Motor neuron (in vitro differentiated cells): Measurements from ENCODE around the gene LRRC59. TPM values are rescaled to one million over a fixed set of nuclear protein-coding genes. Genes with fewer than 3 reads are reported as not detected.

Experiments used
- ATAC-seq, 8 experiments: fragments of 200-7000 bp; cut with Tn5 transposase; replicated peaks in 6 of 8; 2 replicates each; pipeline ENCODE4 v1.8.0; 2021; ENCODE audit warnings: mild to moderate bottlenecking in 8 of 8, moderate library complexity in 8 of 8
- H3K27ac ChIP-seq, 2 donors: fragments of 250-450 bp; sonication (Bioruptor Pico); 2 replicates each; pipeline ENCODE4 v1.9.0; 2021; ENCODE audit warnings: antibody characterized with exemption in 2 of 2, mild to moderate bottlenecking in 2 of 2, moderate library complexity in 1 of 2
- H3K4me1 ChIP-seq, 2 donors: fragments of 250-450 bp; sonication (Bioruptor Pico); replicated peaks in 1 of 2; 2 replicates each; pipeline ENCODE4 v1.6.1; 2021; ENCODE audit warnings: antibody characterized with exemption in 2 of 2, mild to moderate bottlenecking in 2 of 2, moderate library complexity in 1 of 2
- H3K4me3 ChIP-seq, 5 donors: fragments of 250-450 bp; sonication (Bioruptor Pico); 2 replicates each; pipeline ENCODE4 v1.9.0; 2021; ENCODE audit warnings: antibody characterized with exemption in 5 of 5, mild to moderate bottlenecking in 5 of 5, moderate library complexity in 4 of 5
- WGBS, 10 experiments: fragments of 450-650 bp; shearing (Covaris generic); methylation state at CpG; one replicate each; pipeline ENCODE4 v1.0.0; 2022; 5-methylcytosine and 5-hydroxymethylcytosine counted together
- in situ Hi-C, 9 experiments: fragments of 400-800 bp; cut with MboI; loops; one replicate each; pipeline ENCODE4 v1.15.0; 2021; ENCODE audit warnings: low sequenced_read_pairs in 9 of 9, low pct_unique_long_range_greater_than_20kb in 2 of 9; ENCODE audit not compliant: unreplicated experiment in 9 of 9
- total RNA-seq, 8 experiments: library from RNA; unstranded; fragments of 300-600 nt; gene quantifications; 2 replicates each; pipeline versions ENCODE4 v1.2.3 to v1.2.4, GENCODE V29; 2022

LRRC59 gene
- total RNA-seq, 8 experiments from 2014 or later: 44.5 to 143 (median 74.3) TPM

GRCh38 chr17:50352693-50353599 is 44.4 kb downstream of the LRRC59 start:
- WGBS, 10 experiments: 80 to 100% (median 93%) methylated on average over 3 to 11 of the region's 21 CpGs; no CpG with 5 or more reads in 3 of the 10 experiments
- Histone ChIP-seq H3K27ac (no peak overlapping the region), H3K4me1 (peaks cover under 1% of the 10 kb centered on the region in 2 donors), H3K4me3 (no peak overlapping the region)
- in situ Hi-C loops: no loop called here
- no peak for ATAC-seq

GRCh38 chr17:50352072-50352692 is 45.1 kb downstream of the LRRC59 start:
- Histone ChIP-seq H3K4me3 (no peak overlapping the region), H3K4me1 (peaks cover 8% of the 10 kb centered on the region in 2 donors), H3K27ac (no peak overlapping the region)
- 50 to 100% (median 85%) methylated on average over 1 to 3 of the region's 6 CpGs; no CpG with 5 or more reads in 4 of the 10 experiments for WGBS, 10 experiments
- in situ Hi-C loops: no loop called here
- ATAC-seq: peak in 1 of 8 experiments; percentile 21

- Histone ChIP-seq H3K4me1 (peaks cover 10 to 11% of the 10 kb centered on the region in 2 donors), H3K4me3 (no peak overlapping the region), H3K27ac (no peak overlapping the region)
- in situ Hi-C loops: no loop called here
- WGBS, 10 experiments: 100% methylated on average over 1 to 2 of the region's 2 CpGs; no CpG with 5 or more reads in 5 of the 10 experiments
- ATAC-seq: no peak
Observed at GRCh38 chr17:50350733-50351132, 46.6 kb downstream of the LRRC59 start.

- ATAC-seq: no peak
- 96 to 100% (median 100%) methylated on average over 1 to 4 of the region's 5 CpGs; no CpG with 5 or more reads in 5 of the 10 experiments for WGBS, 10 experiments
- no peak overlapping the region for H3K27ac ChIP-seq
- in situ Hi-C loops: no loop called here
- peaks cover 11 to 12% of the 10 kb centered on the region in 2 donors for H3K4me1 ChIP-seq
- H3K4me3 ChIP-seq: no peak overlapping the region
Observed at GRCh38 chr17:50349243-50349600, 48.1 kb downstream of the LRRC59 start.

- H3K27ac ChIP-seq: no peak overlapping the region
- H3K4me3 ChIP-seq: no peak overlapping the region
- peaks cover 11 to 12% of the 10 kb centered on the region in 2 donors for H3K4me1 ChIP-seq
- peak in 1 of 8 experiments; percentile 5 for ATAC-seq
- in situ Hi-C loops: no loop called here
- 60 to 100% (median 83%) methylated on average over 1 to 4 of the region's 7 CpGs; no CpG with 5 or more reads in 5 of the 10 experiments for WGBS, 10 experiments
Observed at GRCh38 chr17:50348522-50349242, 48.6 kb downstream of the LRRC59 start.

GRCh38 chr17:50347894-50348291 is 49.4 kb downstream of the LRRC59 start:
- no peak for ATAC-seq
- WGBS, 10 experiments: 65 to 100% (median 84%) methylated on average over 1 to 3 of the region's 3 CpGs; no CpG with 5 or more reads in 2 of the 10 experiments
- in situ Hi-C loops: no loop called here
- H3K27ac ChIP-seq: no peak overlapping the region
- H3K4me1 ChIP-seq: peaks cover 11 to 12% of the 10 kb centered on the region in 2 donors
- no peak overlapping the region for H3K4me3 ChIP-seq

- in situ Hi-C loops: no loop called here
- Histone ChIP-seq H3K4me1 (peaks cover 11 to 12% of the 10 kb centered on the region in 2 donors), H3K4me3 (peak overlapping the region; percentile 58 to 87 (median 78)), H3K27ac (no peak overlapping the region)
- ATAC-seq: no peak
- 20 to 60% (median 47%) methylated on average over 1 to 2 of the region's 17 CpGs; no CpG with 5 or more reads in 7 of the 10 experiments for WGBS, 10 experiments
Observed at GRCh38 chr17:50347117-50347893, 50.0 kb downstream of the LRRC59 start.

- H3K27ac ChIP-seq: peak overlapping the region; percentile 81 to 89
- peak; percentile 53 to 78 (median 74) for ATAC-seq
- in situ Hi-C loops: no loop called here
- H3K4me1 ChIP-seq: peaks cover 11 to 12% of the 10 kb centered on the region in 2 donors
- 0 to 5% (median 0%) methylated on average over 1 to 8 of the region's 57 CpGs; no CpG with 5 or more reads in 5 of the 10 experiments for WGBS, 10 experiments
- peak overlapping the region; percentile 58 to 87 (median 78) for H3K4me3 ChIP-seq
Observed at GRCh38 chr17:50346313-50347116, 50.8 kb downstream of the LRRC59 start.

- in situ Hi-C loops: no loop called here
- ATAC-seq: peak; percentile 74 to 89 (median 86)
- 0 to 80% (median 13%) methylated on average over 1 to 9 of the region's 87 CpGs; no CpG with 5 or more reads in 3 of the 10 experiments for WGBS, 10 experiments
Observed at GRCh38 chr17:50345432-50346312, 51.7 kb downstream of the LRRC59 start, which contains the start of gene XYLT2. Gene XYLT2 (plus strand): TSS chr17:50346126. CDS start chr17:50346141, 15 bp downstream.

GRCh38 chr17:50344731-50345365 is 52.5 kb downstream of the LRRC59 start:
- WGBS, 10 experiments: 34 to 92% (median 70%) methylated on average over 1 to 8 of the region's 13 CpGs
- in situ Hi-C loops: no loop called here
- Histone ChIP-seq H3K4me3 (peak overlapping the region in 1 of 5 donors; percentile 58), H3K4me1 (peaks cover 11 to 12% of the 10 kb centered on the region in 2 donors), H3K27ac (no peak overlapping the region)
- ATAC-seq: no peak

More at GRCh38 chr17:50345432-50346312, 51.7 kb downstream of the LRRC59 start, which contains the start of gene XYLT2:
- Histone ChIP-seq H3K4me1 (peaks cover 11 to 12% of the 10 kb centered on the region in 2 donors), H3K27ac (peak within 1 kb of the TSS; percentile 81 to 89), H3K4me3 (peak within 1 kb of the TSS; percentile 58 to 87 (median 78))
